GM12872 (cell line): ENCODE measurements around the gene LYZL1.

Experiments used
- TF ChIP-seq, protein P1 (sequence below): IDR thresholded peaks from 3 replicates; pipeline ENCODE4 v1.5.1; 2011; ENCODE audit warnings: low read depth, mild to moderate bottlenecking, low read length, moderate library complexity; ENCODE audit not compliant: insufficient read depth

The LYZL1 gene

GRCh38 chr10:29273478-29273877 is 15.4 kb upstream of the LYZL1 start:
- TF ChIP-seq, protein P1, sequence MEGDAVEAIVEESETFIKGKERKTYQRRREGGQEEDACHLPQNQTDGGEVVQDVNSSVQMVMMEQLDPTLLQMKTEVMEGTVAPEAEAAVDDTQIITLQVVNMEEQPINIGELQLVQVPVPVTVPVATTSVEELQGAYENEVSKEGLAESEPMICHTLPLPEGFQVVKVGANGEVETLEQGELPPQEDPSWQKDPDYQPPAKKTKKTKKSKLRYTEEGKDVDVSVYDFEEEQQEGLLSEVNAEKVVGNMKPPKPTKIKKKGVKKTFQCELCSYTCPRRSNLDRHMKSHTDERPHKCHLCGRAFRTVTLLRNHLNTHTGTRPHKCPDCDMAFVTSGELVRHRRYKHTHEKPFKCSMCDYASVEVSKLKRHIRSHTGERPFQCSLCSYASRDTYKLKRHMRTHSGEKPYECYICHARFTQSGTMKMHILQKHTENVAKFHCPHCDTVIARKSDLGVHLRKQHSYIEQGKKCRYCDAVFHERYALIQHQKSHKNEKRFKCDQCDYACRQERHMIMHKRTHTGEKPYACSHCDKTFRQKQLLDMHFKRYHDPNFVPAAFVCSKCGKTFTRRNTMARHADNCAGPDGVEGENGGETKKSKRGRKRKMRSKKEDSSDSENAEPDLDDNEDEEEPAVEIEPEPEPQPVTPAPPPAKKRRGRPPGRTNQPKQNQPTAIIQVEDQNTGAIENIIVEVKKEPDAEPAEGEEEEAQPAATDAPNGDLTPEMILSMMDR: no peak

GRCh38 chr10:29276251-29276850 is 12.5 kb upstream of the LYZL1 start:
- TF ChIP-seq, protein P1: no peak

DNA sequence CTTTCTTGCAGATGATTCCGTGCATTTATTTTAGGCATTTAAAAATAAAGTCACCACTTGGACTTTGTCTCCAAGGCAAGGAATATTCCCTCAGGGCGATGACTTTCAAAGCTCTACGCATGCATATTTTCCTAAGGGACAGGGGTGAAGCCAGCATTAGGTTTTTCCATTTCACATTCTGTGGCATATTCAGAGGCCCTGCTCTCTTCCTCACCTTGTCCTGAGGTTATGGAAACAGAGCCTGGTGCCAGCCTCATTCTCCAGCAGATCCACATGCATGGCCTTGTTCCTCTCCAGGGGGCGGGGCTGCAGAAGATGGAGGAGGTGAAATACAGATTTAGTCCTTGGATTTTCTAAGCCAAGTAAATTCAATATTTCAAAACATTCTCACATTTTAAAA is 11.6 kb upstream of the LYZL1 start:
- TF ChIP-seq, protein P1: no peak

- TF ChIP-seq, protein P1: no peak
Measured at GRCh38 chr10:29279779-29280487, 8.9 kb upstream of the LYZL1 start.

DNA sequence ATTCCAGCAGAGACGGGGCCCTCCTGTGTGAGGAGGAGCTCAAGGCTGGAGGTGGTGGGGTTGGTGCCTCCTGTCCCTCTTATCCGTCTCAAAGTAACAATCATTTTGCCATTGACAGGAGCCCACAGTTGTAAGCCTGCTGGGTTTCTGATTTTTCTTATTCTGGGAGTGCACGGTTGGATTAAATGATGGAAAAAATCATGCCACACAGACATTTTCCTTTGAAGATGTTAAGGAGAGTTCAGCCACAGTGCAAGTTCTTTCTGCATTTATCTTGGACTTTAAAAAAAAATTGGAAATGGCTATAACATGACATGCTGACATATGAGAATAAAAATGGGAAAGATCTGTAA is 8.4 kb upstream of the LYZL1 start:
- TF ChIP-seq, protein P1: no peak

DNA sequence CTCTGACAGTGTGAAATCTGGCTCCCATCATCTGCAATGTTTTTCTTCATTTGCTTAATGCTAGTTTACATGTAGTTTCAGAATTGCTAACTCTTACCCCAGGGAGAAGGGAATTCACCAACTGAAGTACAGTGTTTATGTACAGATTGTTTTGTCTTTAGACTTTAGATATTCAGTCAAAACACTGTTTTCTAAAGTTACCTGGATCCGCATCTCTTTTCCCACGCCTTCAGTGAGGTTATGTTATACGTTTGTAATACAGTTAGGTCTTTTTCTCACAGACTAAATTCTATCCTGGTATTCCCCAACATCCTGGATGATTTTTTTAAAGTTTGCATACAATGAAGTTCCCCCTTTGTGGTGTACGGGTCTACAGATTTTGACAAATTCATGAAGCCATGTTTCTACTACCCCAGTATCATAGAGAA is 3.2 kb upstream of the LYZL1 start:
- TF ChIP-seq, protein P1: no peak

DNA sequence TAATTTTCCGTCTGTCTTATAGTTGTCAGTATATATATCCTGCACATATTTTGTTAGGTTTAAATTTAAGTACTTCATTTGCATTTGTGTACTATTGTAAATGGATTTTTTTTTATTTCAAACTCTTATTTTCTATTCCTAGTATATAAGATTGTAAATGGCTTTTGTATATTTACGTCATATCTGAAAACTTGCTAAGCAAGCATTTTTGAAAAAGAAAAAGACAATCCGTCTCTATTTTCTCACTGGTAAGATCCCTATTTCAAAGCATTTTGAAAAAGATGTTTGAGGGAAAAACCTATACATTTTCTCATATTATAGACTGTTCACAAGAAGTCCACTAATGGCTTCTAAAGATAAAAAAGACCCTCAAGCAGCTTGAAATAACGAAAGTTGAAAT is 1.2 kb upstream of the LYZL1 start:
- TF ChIP-seq, protein P1: no peak
